Endothelial cell of umbilical vein (primary cell): Measurements from ENCODE around the gene ZBTB21. TPM values are rescaled to one million over a fixed set of nuclear protein-coding genes. Genes with fewer than 3 reads are reported as not detected.
A peak's percentile ranks its signal among the peaks of the same experiment; 100 is the strongest.

ENCODE experiments used
- BruUV-seq: library from RNA; stranded (reverse); fragments of 400-500 nt; replicated peaks from 2 replicates; lab custom pipeline; 2021; lab: Mats Ljungman, UMichigan
- CTCF ChIA-PET: fragments of 300-600, 350-600 bp; sonication (Branson Sonifier 250); formaldehyde crosslinking; loops from one replicate; lab custom pipeline; 2021; ENCODE audit warnings: antibody characterized with exemption, inconsistent platforms; lab: Charles Lee
- POLR2A ChIA-PET: fragments of 300-600, 350-600 bp; sonication (Branson Sonifier 250); formaldehyde crosslinking; loops from one replicate; lab custom pipeline; 2021; ENCODE audit warnings: antibody characterized with exemption, inconsistent platforms; lab: Charles Lee
- DNase-seq: peaks from one replicate; pipeline ENCODE4 v3.0.0-alpha.2; 2011; ENCODE audit warnings: low read depth, low spot score
- FAIRE-seq: peaks from 2 replicates; lab custom pipeline; 2011; peaks lifted over from hg19 to GRCh38; lab: Jason Lieb, UNC
- H2AFZ ChIP-seq: 2 replicates; pipeline ENCODE4 v1.6.0; 2012; ENCODE audit warnings: low read depth, low read length, control low read depth, inconsistent platforms
- H3K27ac ChIP-seq: 2 replicates; pipeline ENCODE4 v1.5.1; 2011; ENCODE audit warnings: low read depth, mild to moderate bottlenecking, control low read depth, low read length, moderate library complexity; ENCODE audit not compliant: insufficient read depth
- H3K27me3 ChIP-seq, 2 experiments: 2 replicates each; pipeline versions ENCODE4 v1.6.0 to v1.6.1; 2011; ENCODE audit warnings: low read length in 2 of 2, mixed read lengths in 1 of 2; ENCODE audit not compliant: control insufficient read depth in 2 of 2, insufficient read depth in 2 of 2
- H3K36me3 ChIP-seq, 2 experiments: 2 replicates in 1 of 2; 3 replicates in 1 of 2; pipeline ENCODE4 v1.5.1; 2011; ENCODE audit warnings: low read length in 2 of 2, mild to moderate bottlenecking in 1 of 2, moderate library complexity in 1 of 2; ENCODE audit not compliant: control insufficient read depth in 2 of 2, insufficient read depth in 2 of 2; ENCODE audit errors: extremely low read depth in 1 of 2
- H3K4me1 ChIP-seq: 3 replicates; pipeline ENCODE4 v1.5.1; 2011; ENCODE audit warnings: mild to moderate bottlenecking, low read length; ENCODE audit not compliant: control insufficient read depth, insufficient read depth; ENCODE audit errors: extremely low read depth
- H3K4me2 ChIP-seq: 2 replicates; pipeline ENCODE4 v1.6.1; 2011; ENCODE audit warnings: low read length, control low read depth, mixed read lengths; ENCODE audit not compliant: insufficient read depth
- H3K4me3 ChIP-seq, 3 experiments: fragments of 200-600 bp in 1 of 3; sonication (generic), shearing (Covaris generic) in 1 of 3; replicated peaks in 1 of 3; 2 replicates each; pipeline ENCODE4 v1.5.1; 2011 to 2016; ENCODE audit warnings: control low read depth in 3 of 3, low read length in 3 of 3, mild to moderate bottlenecking in 2 of 3, inconsistent platforms in 1 of 3, low read depth in 1 of 3, moderate library complexity in 1 of 3; ENCODE audit not compliant: insufficient read depth in 1 of 3
- H3K79me2 ChIP-seq: 2 replicates; pipeline ENCODE4 v1.6.0; 2012; ENCODE audit warnings: low read length, inconsistent platforms; ENCODE audit not compliant: control insufficient read depth, insufficient read depth
- H3K9ac ChIP-seq: replicated peaks from 2 replicates; pipeline ENCODE3; 2011; ENCODE audit warnings: low read length, control low read depth; ENCODE audit not compliant: insufficient read depth; ENCODE audit errors: extremely low read depth
- H3K9me1 ChIP-seq: replicated peaks from 3 replicates; pipeline ENCODE4 v1.6.0; 2011; ENCODE audit warnings: mild to moderate bottlenecking, low read length; ENCODE audit not compliant: control insufficient read depth, insufficient read depth; ENCODE audit errors: extremely low read depth
- H3K9me3 ChIP-seq: replicated peaks from 2 replicates; pipeline ENCODE4 v1.5.1; 2012; ENCODE audit warnings: low read length, inconsistent platforms; ENCODE audit not compliant: control insufficient read depth, insufficient read depth
- H4K20me1 ChIP-seq: replicated peaks from 2 replicates; pipeline ENCODE3; 2011; ENCODE audit warnings: mild to moderate bottlenecking, low read length; ENCODE audit not compliant: control insufficient read depth, insufficient read depth; ENCODE audit errors: extremely low read depth
- EZH2 ChIP-seq: IDR thresholded peaks from 2 replicates; pipeline ENCODE4 v1.6.1; 2012; ENCODE audit warnings: borderline replicate concordance, low read depth, mild to moderate bottlenecking, moderate library complexity, low read length, inconsistent platforms; ENCODE audit not compliant: severe bottlenecking
- FOS ChIP-seq: IDR thresholded peaks from 2 replicates; pipeline ENCODE4 v1.6.1; 2011; ENCODE audit warnings: mild to moderate bottlenecking, low read length, moderate library complexity, borderline replicate concordance; ENCODE audit not compliant: insufficient read depth
- GATA2 ChIP-seq: IDR thresholded peaks from 2 replicates; pipeline ENCODE4 v1.7.0; 2011; ENCODE audit warnings: low read depth, mild to moderate bottlenecking, moderate library complexity, mixed read lengths, low read length; ENCODE audit not compliant: insufficient read length, insufficient read depth
- JUN ChIP-seq: IDR thresholded peaks from 2 replicates; pipeline ENCODE4 v1.6.1; 2011; ENCODE audit warnings: borderline replicate concordance, low read depth; ENCODE audit not compliant: insufficient read length, insufficient read depth
- MYC ChIP-seq: IDR thresholded peaks from one replicate; pipeline ENCODE4 v1.6.1; 2011; ENCODE audit warnings: mild to moderate bottlenecking, low read depth, low read length
- POLR2A ChIP-seq: IDR thresholded peaks from 2 replicates; pipeline ENCODE4 v1.6.1; 2012; ENCODE audit warnings: low read depth, mild to moderate bottlenecking, control low read depth, low read length
- POLR2AphosphoS5 ChIP-seq: IDR thresholded peaks from 2 replicates; pipeline ENCODE4 v1.6.1; 2012; ENCODE audit warnings: low read depth, mild to moderate bottlenecking, control low read depth, low read length, moderate library complexity; ENCODE audit not compliant: insufficient read depth
- dilution Hi-C: fragments of 300-500 bp; cut with MboI; formaldehyde crosslinking; loops from one replicate; pipeline ENCODE4 v1.15.0; 2019; ENCODE audit warnings: low sequenced_read_pairs; ENCODE audit not compliant: extremely low pct_ligation_motif_present
- intact Hi-C: fragments of 100-400 bp; cut with micrococcal nuclease; formaldehyde crosslinking; loops from one replicate; pipeline ENCODE4 v1.10.0; 2022
- polyA plus RNA-seq, 4 experiments: library from polyadenylated mRNA; depleted of rRNA in 3 of 4; stranded (reverse) in 3 of 4; unstranded in 1 of 4; fragments of >200 nt; gene quantifications; 2 replicates each; pipeline versions ENCODE4 v1.2.1 to v1.2.3, GENCODE V29; 2011 to 2012; ENCODE audit warnings: missing spikeins in 1 of 4
- total RNA-seq: library from RNA; stranded (reverse); gene quantifications from 2 replicates; pipeline ENCODE4 v1.2.3, GENCODE V29; 2021
- TF ChIP-seq, protein P1 (sequence below), 2 donors: IDR thresholded peaks; 1 replicate in 1 of 2; 2 replicates in 1 of 2; pipeline ENCODE4 v1.5.1; 2011; ENCODE audit warnings: low read length in 2 of 2, mild to moderate bottlenecking in 2 of 2, moderate library complexity in 2 of 2, control low read depth in 1 of 2, inconsistent platforms in 1 of 2, low read depth in 1 of 2; ENCODE audit not compliant: insufficient read depth in 1 of 2; ENCODE audit errors: extremely low read depth in 1 of 2
- TF ChIP-seq, protein P2 (sequence below): IDR thresholded peaks from 2 replicates; pipeline ENCODE4 v1.6.1; 2011; ENCODE audit not compliant: insufficient read depth, insufficient read length

ZBTB21 gene
- total and polyA plus RNA-seq, 2 donors (not counting 3 experiments of a cell fraction or from before 2014, with no cell fraction given), result 2.8 to 12.4 TPM

DNA sequence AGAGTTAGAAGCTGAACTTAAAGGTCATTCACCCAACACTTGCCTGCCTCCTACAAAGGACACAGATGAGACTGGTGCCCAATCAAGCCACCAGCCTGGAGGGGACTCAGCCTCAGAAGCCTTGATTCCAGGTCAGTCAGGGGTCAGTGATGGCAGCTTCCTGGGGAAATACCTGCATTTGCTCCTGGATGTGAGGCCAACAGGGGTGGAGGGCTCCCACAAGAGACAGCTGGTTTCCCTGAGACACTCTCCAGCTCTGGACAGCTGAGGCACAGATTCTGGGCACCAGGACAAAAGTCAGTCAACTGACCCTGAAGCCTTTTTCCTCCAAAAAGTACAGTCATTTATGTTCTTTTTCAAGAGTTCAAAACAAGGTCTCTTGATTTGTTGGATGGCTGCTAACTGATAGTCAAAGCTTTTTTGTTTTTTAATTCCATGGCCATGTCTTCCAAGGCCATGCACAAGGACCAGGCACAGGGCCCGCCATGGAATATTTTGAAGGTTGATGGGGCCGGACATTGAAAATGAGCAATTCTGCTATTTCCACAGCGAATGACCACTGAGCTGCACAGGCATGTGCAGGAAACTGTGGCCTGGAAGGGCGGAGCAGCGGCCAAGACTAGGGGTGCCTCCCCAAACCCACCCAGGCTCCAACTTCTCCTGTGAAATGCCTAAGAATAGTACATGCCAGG, 58.1 kb downstream of the ZBTB21 start:
- BruUV-seq, result TSS peak; percentile 21
- H3K79me2 ChIP-seq, result peaks cover 49% of the 10 kb centered on the region

More for the DNA sequence above, 58.1 kb downstream of the ZBTB21 start:
- Histone ChIP-seq H3K9ac (no peak overlapping the region), H3K4me2 (peak overlapping the region; percentile 53), H3K36me3 (no peaks in the 10 kb centered on the region), H4K20me1 (no peaks in the 10 kb centered on the region), H3K4me1 (peaks cover 35% of the 10 kb centered on the region), H3K27me3 (no peaks in the 10 kb centered on the region), H3K27ac (no peak overlapping the region), H3K9me1 (no peaks in the 10 kb centered on the region), H2AFZ (no peak overlapping the region), H3K9me3 (no peaks in the 10 kb centered on the region), H3K4me3 (peak overlapping the region in 2 of 3 experiments; percentile 72 to 74)
- POLR2A ChIA-PET, result no interaction called here
- TF ChIP-seq, protein P1, sequence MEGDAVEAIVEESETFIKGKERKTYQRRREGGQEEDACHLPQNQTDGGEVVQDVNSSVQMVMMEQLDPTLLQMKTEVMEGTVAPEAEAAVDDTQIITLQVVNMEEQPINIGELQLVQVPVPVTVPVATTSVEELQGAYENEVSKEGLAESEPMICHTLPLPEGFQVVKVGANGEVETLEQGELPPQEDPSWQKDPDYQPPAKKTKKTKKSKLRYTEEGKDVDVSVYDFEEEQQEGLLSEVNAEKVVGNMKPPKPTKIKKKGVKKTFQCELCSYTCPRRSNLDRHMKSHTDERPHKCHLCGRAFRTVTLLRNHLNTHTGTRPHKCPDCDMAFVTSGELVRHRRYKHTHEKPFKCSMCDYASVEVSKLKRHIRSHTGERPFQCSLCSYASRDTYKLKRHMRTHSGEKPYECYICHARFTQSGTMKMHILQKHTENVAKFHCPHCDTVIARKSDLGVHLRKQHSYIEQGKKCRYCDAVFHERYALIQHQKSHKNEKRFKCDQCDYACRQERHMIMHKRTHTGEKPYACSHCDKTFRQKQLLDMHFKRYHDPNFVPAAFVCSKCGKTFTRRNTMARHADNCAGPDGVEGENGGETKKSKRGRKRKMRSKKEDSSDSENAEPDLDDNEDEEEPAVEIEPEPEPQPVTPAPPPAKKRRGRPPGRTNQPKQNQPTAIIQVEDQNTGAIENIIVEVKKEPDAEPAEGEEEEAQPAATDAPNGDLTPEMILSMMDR (IDR thresholded peaks at IDR 0.05; ENCODE audit: extremely low read depth in 1 of 2, insufficient read depth in 1 of 2, low read depth in 1 of 2, low read length in 2 of 2), result no peak
- TF ChIP-seq MYC, result no peak
- TF ChIP-seq EZH2, result no peak
- TF ChIP-seq GATA2, result no peak
- TF ChIP-seq FOS, result no peak
- TF ChIP-seq POLR2A, result no peak
- TF ChIP-seq, protein P2, sequence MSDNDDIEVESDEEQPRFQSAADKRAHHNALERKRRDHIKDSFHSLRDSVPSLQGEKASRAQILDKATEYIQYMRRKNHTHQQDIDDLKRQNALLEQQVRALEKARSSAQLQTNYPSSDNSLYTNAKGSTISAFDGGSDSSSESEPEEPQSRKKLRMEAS, result no peak
- TF ChIP-seq POLR2AphosphoS5, result no peak
- TF ChIP-seq JUN, result no peak
- CTCF ChIA-PET, result interaction anchor here (1.2 to 3.0 kb wide), 6 partner anchors 9 to 165 kb away, joined by 3 to 16 read pairs (median 5); partner anchors contain the start of gene ZBTB21
- dilution Hi-C loops, result no loop called here
- DNase-seq, result no peak
- FAIRE-seq, result peak; percentile 8
- intact Hi-C loops, result no loop called here
